GM18511 (cell line): ENCODE measurements around the gene SDF4.
"Not testable (repeated sequence)": the region's sequence is repeated elsewhere in the genome, so short reads cannot be mapped to it uniquely, and the experiment has no call there.

ENCODE experiments used
- ATAC-seq: cut with Tn5 transposase; IDR thresholded peaks from one replicate; pipeline ENCODE4 v1.9.1; 2021; ENCODE audit warnings: mild to moderate bottlenecking, moderate library complexity; ENCODE audit not compliant: unreplicated experiment

Gene SDF4

GRCh38 chr1:1259951-1260600, 28.3 kb upstream of the SDF4 start:
- no peak for ATAC-seq

GRCh38 chr1:1259540-1259939, 27.7 kb upstream of the SDF4 start:
- no peak for ATAC-seq

GRCh38 chr1:1259119-1259488, 27.3 kb upstream of the SDF4 start:
- no peak for ATAC-seq

- no peak for ATAC-seq
Observed at GRCh38 chr1:1256956-1257871, 25.4 kb upstream of the SDF4 start.

- ATAC-seq, result no peak
Observed at GRCh38 chr1:1255611-1256010, 23.8 kb upstream of the SDF4 start.

GRCh38 chr1:1255078-1255477, 23.3 kb upstream of the SDF4 start:
- no peak for ATAC-seq

GRCh38 chr1:1254667-1254998, 22.8 kb upstream of the SDF4 start:
- ATAC-seq, result no peak

GRCh38 chr1:1253972-1254666, 22.3 kb upstream of the SDF4 start:
- no peak for ATAC-seq

GRCh38 chr1:1253314-1253713, 21.5 kb upstream of the SDF4 start:
- ATAC-seq, result no peak

- ATAC-seq, result peak; percentile 75
Observed at GRCh38 chr1:1250786-1251284, 19.0 kb upstream of the SDF4 start.

- not testable (repeated sequence) for ATAC-seq
Observed at GRCh38 chr1:1248009-1248913, 16.5 kb upstream of the SDF4 start.

- ATAC-seq, result no peak
Observed at GRCh38 chr1:1247341-1247913, 15.6 kb upstream of the SDF4 start.

- no peak for ATAC-seq
Observed at GRCh38 chr1:1246577-1247340, 15.0 kb upstream of the SDF4 start, which contains the start of gene C1QTNF12. TSS of gene C1QTNF12 (minus strand) at chr1:1246722. CDS start at chr1:1246690, 32 bp downstream.

- no peak for ATAC-seq
Observed at GRCh38 chr1:1245817-1246576, 14.2 kb upstream of the SDF4 start.

- ATAC-seq, result no peak
Observed at GRCh38 chr1:1245178-1245816, 13.5 kb upstream of the SDF4 start.

GRCh38 chr1:1244192-1244811, 12.5 kb upstream of the SDF4 start:
- ATAC-seq, result no peak

GRCh38 chr1:1243807-1244191, 12.0 kb upstream of the SDF4 start:
- ATAC-seq, result no peak

- no peak for ATAC-seq
Observed at GRCh38 chr1:1243266-1243660, 11.5 kb upstream of the SDF4 start.
